ENCODE data around the gene DLGAP1. TPM values are rescaled to one million over a fixed set of nuclear protein-coding genes. Genes with fewer than 3 reads are reported as not detected.

The DLGAP1 gene
- total RNA-seq, 1 donor from 2014 or later, result 13.6 TPM

DNA sequence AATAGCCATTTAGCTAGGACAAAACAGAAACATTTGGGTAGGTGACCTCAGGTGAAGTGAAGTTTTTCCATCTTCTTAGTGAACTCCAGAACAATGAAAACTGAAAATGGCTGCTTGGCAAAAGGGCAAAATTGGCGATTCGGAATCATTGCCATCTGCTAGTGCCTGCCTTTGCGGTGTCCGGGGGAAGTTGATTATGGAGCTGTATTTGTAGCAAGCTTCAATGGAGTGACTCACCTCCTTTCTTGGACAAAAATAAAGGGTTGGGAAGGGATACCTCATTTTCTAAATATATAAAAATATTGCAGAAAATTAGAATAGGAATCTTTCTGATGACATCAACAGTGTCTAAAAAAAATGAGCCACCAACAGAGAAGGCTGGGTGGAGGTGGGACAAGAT is 544.6 kb downstream of the DLGAP1 start:
- Mint-ChIP-seq H3K4me1 (ENCODE audit: low read depth, unreplicated experiment) (peaks cover 6% of the 10 kb centered on the region), H3K27ac (ENCODE audit: unreplicated experiment) (no peak overlapping the region), H3K9me3 (ENCODE audit: unreplicated experiment) (no peaks in the 10 kb centered on the region), H3K27me3 (ENCODE audit: unreplicated experiment) (peaks cover 2% of the 10 kb centered on the region), H3K4me3 (ENCODE audit: unreplicated experiment) (no peak overlapping the region), H3K36me3 (ENCODE audit: unreplicated experiment) (no peaks in the 10 kb centered on the region)
- TF ChIP-seq, protein P1, sequence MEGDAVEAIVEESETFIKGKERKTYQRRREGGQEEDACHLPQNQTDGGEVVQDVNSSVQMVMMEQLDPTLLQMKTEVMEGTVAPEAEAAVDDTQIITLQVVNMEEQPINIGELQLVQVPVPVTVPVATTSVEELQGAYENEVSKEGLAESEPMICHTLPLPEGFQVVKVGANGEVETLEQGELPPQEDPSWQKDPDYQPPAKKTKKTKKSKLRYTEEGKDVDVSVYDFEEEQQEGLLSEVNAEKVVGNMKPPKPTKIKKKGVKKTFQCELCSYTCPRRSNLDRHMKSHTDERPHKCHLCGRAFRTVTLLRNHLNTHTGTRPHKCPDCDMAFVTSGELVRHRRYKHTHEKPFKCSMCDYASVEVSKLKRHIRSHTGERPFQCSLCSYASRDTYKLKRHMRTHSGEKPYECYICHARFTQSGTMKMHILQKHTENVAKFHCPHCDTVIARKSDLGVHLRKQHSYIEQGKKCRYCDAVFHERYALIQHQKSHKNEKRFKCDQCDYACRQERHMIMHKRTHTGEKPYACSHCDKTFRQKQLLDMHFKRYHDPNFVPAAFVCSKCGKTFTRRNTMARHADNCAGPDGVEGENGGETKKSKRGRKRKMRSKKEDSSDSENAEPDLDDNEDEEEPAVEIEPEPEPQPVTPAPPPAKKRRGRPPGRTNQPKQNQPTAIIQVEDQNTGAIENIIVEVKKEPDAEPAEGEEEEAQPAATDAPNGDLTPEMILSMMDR (IDR thresholded peaks at IDR 0.05; ENCODE audit: partially characterized antibody, unreplicated experiment), result no peak
- DNase-seq, result no peak

- no peak for DNase-seq
- H3K27ac Mint-ChIP-seq (ENCODE audit: unreplicated experiment), result no peak overlapping the region
- TF ChIP-seq, protein P1 (IDR thresholded peaks at IDR 0.05; ENCODE audit: partially characterized antibody, unreplicated experiment), result no peak
- no peaks in the 10 kb centered on the region for H3K9me3 Mint-ChIP-seq (ENCODE audit: unreplicated experiment)
- H3K27me3 Mint-ChIP-seq (ENCODE audit: unreplicated experiment), result no peaks in the 10 kb centered on the region
- H3K4me3 Mint-ChIP-seq (ENCODE audit: unreplicated experiment), result no peak overlapping the region
- H3K4me1 Mint-ChIP-seq (ENCODE audit: low read depth, unreplicated experiment), result no peaks in the 10 kb centered on the region
- H3K36me3 Mint-ChIP-seq (ENCODE audit: unreplicated experiment), result no peaks in the 10 kb centered on the region
These were observed 547.2 kb downstream of the DLGAP1 start for GRCh38 chr18:3907955-3908354.

DNA sequence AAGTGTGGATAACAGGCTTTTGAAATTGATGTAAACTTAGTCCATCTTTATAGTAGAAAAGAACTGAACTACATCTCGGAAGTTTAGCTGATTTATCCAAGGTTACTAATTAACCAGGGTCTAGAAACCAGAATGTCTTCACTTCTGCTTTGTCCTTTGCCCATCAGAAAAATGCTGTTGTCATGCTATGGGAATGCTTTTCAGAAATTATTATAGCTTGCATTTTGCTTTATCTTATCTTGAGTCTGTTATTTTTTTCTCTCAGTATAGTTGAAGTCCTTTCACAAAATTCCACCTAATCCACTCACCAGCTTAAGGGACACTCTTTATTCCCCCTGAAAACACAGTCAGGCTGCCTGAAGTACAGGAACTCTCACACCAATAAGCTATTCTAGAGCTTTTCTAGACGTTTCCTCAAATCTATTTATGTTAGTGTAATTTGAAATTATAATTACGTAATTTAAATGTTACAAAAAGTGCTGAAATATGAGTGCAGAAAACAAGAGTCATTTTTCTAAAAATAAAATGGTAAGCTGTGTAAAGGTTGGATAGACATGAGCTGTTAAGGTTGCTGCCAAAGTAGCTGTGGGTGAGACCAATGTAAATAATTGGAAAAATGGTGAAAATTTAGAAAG is 548.9 kb downstream of the DLGAP1 start:
- Mint-ChIP-seq H3K4me1 (ENCODE audit: low read depth, unreplicated experiment) (peaks cover 2% of the 10 kb centered on the region), H3K27me3 (ENCODE audit: unreplicated experiment) (no peaks in the 10 kb centered on the region), H3K9me3 (ENCODE audit: unreplicated experiment) (no peaks in the 10 kb centered on the region), H3K27ac (ENCODE audit: unreplicated experiment) (no peak overlapping the region), H3K4me3 (ENCODE audit: unreplicated experiment) (no peak overlapping the region), H3K36me3 (ENCODE audit: unreplicated experiment) (no peaks in the 10 kb centered on the region)
- no peak for DNase-seq
- TF ChIP-seq, protein P1 (IDR thresholded peaks at IDR 0.05; ENCODE audit: partially characterized antibody, unreplicated experiment), result no peak

GRCh38 chr18:3903337-3903736 is 551.8 kb downstream of the DLGAP1 start:
- TF ChIP-seq, protein P1 (IDR thresholded peaks at IDR 0.05; ENCODE audit: partially characterized antibody, unreplicated experiment), result no peak
- no peaks in the 10 kb centered on the region for H3K36me3 Mint-ChIP-seq (ENCODE audit: unreplicated experiment)
- H3K4me1 Mint-ChIP-seq (ENCODE audit: low read depth, unreplicated experiment), result peaks cover 9% of the 10 kb centered on the region
- no peak overlapping the region for H3K27ac Mint-ChIP-seq (ENCODE audit: unreplicated experiment)
- H3K4me3 Mint-ChIP-seq (ENCODE audit: unreplicated experiment), result no peak overlapping the region
- DNase-seq, result no peak
- H3K9me3 Mint-ChIP-seq (ENCODE audit: unreplicated experiment), result peaks cover 1% of the 10 kb centered on the region
- H3K27me3 Mint-ChIP-seq (ENCODE audit: unreplicated experiment), result no peaks in the 10 kb centered on the region

GRCh38 chr18:3902676-3903075 is 552.4 kb downstream of the DLGAP1 start:
- DNase-seq, result no peak
- Mint-ChIP-seq H3K4me1 (ENCODE audit: low read depth, unreplicated experiment) (peaks cover 11% of the 10 kb centered on the region), H3K36me3 (ENCODE audit: unreplicated experiment) (no peaks in the 10 kb centered on the region), H3K27me3 (ENCODE audit: unreplicated experiment) (no peaks in the 10 kb centered on the region), H3K27ac (ENCODE audit: unreplicated experiment) (no peak overlapping the region), H3K4me3 (ENCODE audit: unreplicated experiment) (no peak overlapping the region), H3K9me3 (ENCODE audit: unreplicated experiment) (peaks cover 1% of the 10 kb centered on the region)
- TF ChIP-seq, protein P1 (IDR thresholded peaks at IDR 0.05; ENCODE audit: partially characterized antibody, unreplicated experiment), result no peak
